ENCODE measurements around the gene GJA3.

Gene GJA3

DNA sequence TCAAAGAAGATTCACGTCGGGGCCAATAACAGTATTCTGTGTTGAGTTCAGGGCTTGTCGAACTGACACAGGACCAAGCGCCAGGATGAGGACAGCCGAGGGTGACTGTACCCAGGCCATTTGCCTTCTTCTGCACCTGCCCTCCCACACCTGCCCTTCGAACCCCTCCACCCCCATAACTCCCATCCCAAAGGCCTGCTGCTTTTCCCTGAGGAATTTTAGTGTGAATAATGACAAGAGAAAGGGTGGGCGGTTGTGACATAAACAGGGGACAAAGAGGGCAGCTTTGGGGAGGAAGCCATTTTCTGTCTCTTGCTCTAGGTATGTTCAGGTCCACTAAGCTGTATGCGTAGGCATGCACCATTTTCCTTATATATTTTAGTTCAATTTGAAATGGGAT is 26.1 kb downstream of the GJA3 start:
- no peaks in the 10 kb centered on the region for H3K9me3 ChIP-seq (ENCODE audit: low read length)
- no peaks in the 10 kb centered on the region for H3K79me2 ChIP-seq (ENCODE audit: insufficient read depth, low read length)
- H3K4me3 ChIP-seq (ENCODE audit: low read depth, low read length, poor library complexity, severe bottlenecking), result no peak overlapping the region
- H3K27ac ChIP-seq (ENCODE audit: low read depth, low read length, poor library complexity, severe bottlenecking), result no peak overlapping the region
- no peaks in the 10 kb centered on the region for H3K27me3 ChIP-seq (ENCODE audit: insufficient read depth, low read length)
- H4K20me1 ChIP-seq (ENCODE audit: insufficient read depth, low read length), result no peaks in the 10 kb centered on the region
- H2AFZ ChIP-seq (ENCODE audit: low read length), result no peak overlapping the region
- TF ChIP-seq EZH2 (IDR thresholded peaks at IDR 0.05; ENCODE audit: borderline replicate concordance, low read length), result no peak
- H3K9ac ChIP-seq (ENCODE audit: low read length), result no peak overlapping the region
- no peaks in the 10 kb centered on the region for H3K4me1 ChIP-seq (ENCODE audit: insufficient read depth, low read length, severe bottlenecking)
- no peaks in the 10 kb centered on the region for H3K9me2 ChIP-seq (ENCODE audit: low read depth, low read length)
- H3K36me3 ChIP-seq (ENCODE audit: insufficient read depth, low read length), result no peaks in the 10 kb centered on the region
- no peak overlapping the region for H3K4me2 ChIP-seq (ENCODE audit: low read length)
- no peaks in the 10 kb centered on the region for H3F3A ChIP-seq (ENCODE audit: insufficient read depth, low read length)

DNA sequence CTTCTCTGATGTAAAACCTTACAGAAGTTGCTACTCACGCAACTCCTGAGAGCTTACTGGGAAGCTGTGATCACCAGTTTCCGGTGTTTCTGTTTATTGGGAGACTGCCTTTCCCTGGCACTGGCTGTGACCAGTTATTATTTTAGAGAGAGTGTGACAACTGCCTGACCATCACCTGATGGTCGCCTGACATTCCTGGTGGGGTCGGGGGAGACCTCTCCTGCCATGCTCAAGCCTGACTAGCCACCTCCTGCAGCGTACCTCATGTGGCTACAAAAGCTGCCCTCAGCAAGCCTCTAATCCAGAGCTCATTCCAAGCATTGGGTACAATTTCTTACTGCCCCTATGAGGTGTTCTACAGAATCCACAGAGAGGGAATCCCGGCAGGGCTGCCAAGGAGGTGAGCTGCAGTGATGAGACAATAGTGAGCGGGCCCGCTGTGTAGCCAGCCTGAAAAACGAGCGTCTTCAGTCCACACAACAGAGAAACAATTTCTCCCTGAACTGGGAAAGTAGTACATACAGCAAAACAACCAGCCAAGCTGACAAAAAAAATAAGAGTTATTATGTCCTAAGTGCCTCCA is 28.7 kb downstream of the GJA3 start:
- Histone ChIP-seq H3K9me2 (ENCODE audit: low read depth, low read length) (no peaks in the 10 kb centered on the region), H3K4me2 (ENCODE audit: low read length) (no peak overlapping the region), H3K36me3 (ENCODE audit: insufficient read depth, low read length) (no peaks in the 10 kb centered on the region), H3K79me2 (ENCODE audit: insufficient read depth, low read length) (no peaks in the 10 kb centered on the region), H3K9ac (ENCODE audit: low read length) (no peak overlapping the region), H3F3A (ENCODE audit: insufficient read depth, low read length) (no peaks in the 10 kb centered on the region), H3K4me3 (ENCODE audit: low read depth, low read length, poor library complexity, severe bottlenecking) (no peak overlapping the region), H2AFZ (ENCODE audit: low read length) (no peak overlapping the region), H3K4me1 (ENCODE audit: insufficient read depth, low read length, severe bottlenecking) (peaks cover 14% of the 10 kb centered on the region), H3K9me3 (ENCODE audit: low read length) (no peaks in the 10 kb centered on the region), H3K27me3 (ENCODE audit: insufficient read depth, low read length) (peaks cover 5% of the 10 kb centered on the region; the same call in 1 of the 2 replicates), H4K20me1 (ENCODE audit: insufficient read depth, low read length) (no peaks in the 10 kb centered on the region), H3K27ac (ENCODE audit: low read depth, low read length, poor library complexity, severe bottlenecking) (no peak overlapping the region)
- TF ChIP-seq, protein P1, sequence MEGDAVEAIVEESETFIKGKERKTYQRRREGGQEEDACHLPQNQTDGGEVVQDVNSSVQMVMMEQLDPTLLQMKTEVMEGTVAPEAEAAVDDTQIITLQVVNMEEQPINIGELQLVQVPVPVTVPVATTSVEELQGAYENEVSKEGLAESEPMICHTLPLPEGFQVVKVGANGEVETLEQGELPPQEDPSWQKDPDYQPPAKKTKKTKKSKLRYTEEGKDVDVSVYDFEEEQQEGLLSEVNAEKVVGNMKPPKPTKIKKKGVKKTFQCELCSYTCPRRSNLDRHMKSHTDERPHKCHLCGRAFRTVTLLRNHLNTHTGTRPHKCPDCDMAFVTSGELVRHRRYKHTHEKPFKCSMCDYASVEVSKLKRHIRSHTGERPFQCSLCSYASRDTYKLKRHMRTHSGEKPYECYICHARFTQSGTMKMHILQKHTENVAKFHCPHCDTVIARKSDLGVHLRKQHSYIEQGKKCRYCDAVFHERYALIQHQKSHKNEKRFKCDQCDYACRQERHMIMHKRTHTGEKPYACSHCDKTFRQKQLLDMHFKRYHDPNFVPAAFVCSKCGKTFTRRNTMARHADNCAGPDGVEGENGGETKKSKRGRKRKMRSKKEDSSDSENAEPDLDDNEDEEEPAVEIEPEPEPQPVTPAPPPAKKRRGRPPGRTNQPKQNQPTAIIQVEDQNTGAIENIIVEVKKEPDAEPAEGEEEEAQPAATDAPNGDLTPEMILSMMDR (IDR thresholded peaks at IDR 0.05; ENCODE audit: low read length), result no peak
- TF ChIP-seq EZH2 (IDR thresholded peaks at IDR 0.05; ENCODE audit: borderline replicate concordance, low read length), result no peak

- H4K20me1 ChIP-seq (ENCODE audit: insufficient read depth, low read length), result no peaks in the 10 kb centered on the region
- no peaks in the 10 kb centered on the region for H3K9me2 ChIP-seq (ENCODE audit: low read depth, low read length)
- no peaks in the 10 kb centered on the region for H3K36me3 ChIP-seq (ENCODE audit: insufficient read depth, low read length)
- H3F3A ChIP-seq (ENCODE audit: insufficient read depth, low read length), result no peaks in the 10 kb centered on the region
- TF ChIP-seq EZH2 (IDR thresholded peaks at IDR 0.05; ENCODE audit: borderline replicate concordance, low read length), result no peak
- TF ChIP-seq, protein P1 (IDR thresholded peaks at IDR 0.05; ENCODE audit: low read length), result no peak
- no peaks in the 10 kb centered on the region for H3K79me2 ChIP-seq (ENCODE audit: insufficient read depth, low read length)
- H2AFZ ChIP-seq (ENCODE audit: low read length), result no peak overlapping the region
- H3K9ac ChIP-seq (ENCODE audit: low read length), result no peak overlapping the region
- H3K27ac ChIP-seq (ENCODE audit: low read depth, low read length, poor library complexity, severe bottlenecking), result no peak overlapping the region
- no peaks in the 10 kb centered on the region for H3K9me3 ChIP-seq (ENCODE audit: low read length)
- peaks cover 14% of the 10 kb centered on the region for H3K4me1 ChIP-seq (ENCODE audit: insufficient read depth, low read length, severe bottlenecking)
- no peak overlapping the region for H3K4me3 ChIP-seq (ENCODE audit: low read depth, low read length, poor library complexity, severe bottlenecking)
- H3K4me2 ChIP-seq (ENCODE audit: low read length), result no peak overlapping the region
- peaks cover 5% of the 10 kb centered on the region; the same call in 1 of the 2 replicates for H3K27me3 ChIP-seq (ENCODE audit: insufficient read depth, low read length)
Observed at GRCh38 chr13:20131057-20131832, 29.6 kb downstream of the GJA3 start.

Data from OCI-LY1 (cell line).